Astrocyte (in vitro differentiated cells and primary cell): Measurements from ENCODE around the gene AIP.

Experiments used
- CTCF ChIP-seq: IDR thresholded peaks from 2 replicates; pipeline ENCODE4 v1.5.1; 2011; ENCODE audit warnings: low read depth, mild to moderate bottlenecking, inconsistent platforms, low read length, moderate library complexity; ENCODE audit not compliant: insufficient read depth
- EZH2 ChIP-seq: IDR thresholded peaks from 2 replicates; pipeline ENCODE4 v1.6.1; 2012; ENCODE audit warnings: mild to moderate bottlenecking, low read length, inconsistent platforms; ENCODE audit not compliant: insufficient read depth

GRCh38 chr11:67468056-67468455 lies 14.8 kb upstream of the AIP start:
- no peak for TF ChIP-seq CTCF
- TF ChIP-seq EZH2, result no peak
